Uterus (tissue), 2 donors: Measurements from ENCODE around the gene SCLT1.

Experiments
- CTCF ChIP-seq, 4 experiments: fragments of 200-600 bp in 2 of 4; fragments of 450-650 bp in 2 of 4; sonication (generic) in 2 of 4; IDR thresholded peaks; one replicate each; pipeline ENCODE4 v1.5.1; 2016 to 2019; ENCODE audit warnings: antibody characterized with exemption in 4 of 4, mild to moderate bottlenecking in 2 of 4, moderate library complexity in 1 of 4
- POLR2A ChIP-seq, 2 donors: fragments of 450-650 bp; IDR thresholded peaks; one replicate each; pipeline ENCODE4 v1.6.1; 2016; ENCODE audit warnings: antibody characterized with exemption in 2 of 2, mild to moderate bottlenecking in 1 of 2, moderate library complexity in 1 of 2

- TF ChIP-seq CTCF (IDR thresholded peaks at IDR 0.05) (no peak), POLR2A (IDR thresholded peaks at IDR 0.05) (no peak)
Observed at GRCh38 chr4:128973384-128973783, 120.0 kb downstream of the SCLT1 start.
